GM13977 (cell line): ENCODE data around the gene ZNF391.

Experiments used
- DNase-seq: peaks from one replicate; pipeline ENCODE4 v3.0.0; 2012; ENCODE audit warnings: low spot score
- in situ Hi-C: fragments of 300-500 bp; cut with MboI; formaldehyde crosslinking; loops from one replicate; pipeline ENCODE4 v1.12.0; 2022; ENCODE audit warnings: low sequenced_read_pairs, low pct_unique_long_range_greater_than_20kb, mixed read lengths, inconsistent platforms; ENCODE audit not compliant: unreplicated experiment
- TF ChIP-seq, protein P1 (sequence below): IDR thresholded peaks from 2 replicates; pipeline ENCODE4 v1.5.1; 2012; ENCODE audit warnings: mild to moderate bottlenecking, control low read depth; ENCODE audit not compliant: insufficient read depth; ENCODE audit errors: extremely low read depth, missing control alignments

Gene ZNF391

DNA sequence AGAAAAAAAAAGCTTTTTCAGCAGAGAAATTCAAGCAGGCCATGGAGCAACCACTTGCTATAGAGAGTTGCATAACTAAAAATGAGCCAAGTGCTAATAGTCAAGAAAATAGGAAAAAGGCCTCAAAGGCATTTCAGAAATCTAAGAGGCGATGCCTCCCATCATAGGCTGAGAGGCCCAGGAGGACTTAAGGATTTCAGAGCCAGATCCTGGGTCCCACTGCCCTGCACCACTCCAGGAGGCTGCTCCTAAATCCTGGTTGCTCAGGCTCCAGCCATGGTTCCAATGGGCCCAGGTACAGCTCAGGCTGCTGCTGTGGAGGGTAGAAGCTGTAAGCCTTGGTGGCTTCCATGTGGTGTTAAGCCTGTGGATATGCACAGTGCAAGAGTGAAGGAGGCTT lies 5.5 kb downstream of the ZNF391 start:
- in situ Hi-C loops: no loop called here
- DNase-seq: no peak
- TF ChIP-seq, protein P1, sequence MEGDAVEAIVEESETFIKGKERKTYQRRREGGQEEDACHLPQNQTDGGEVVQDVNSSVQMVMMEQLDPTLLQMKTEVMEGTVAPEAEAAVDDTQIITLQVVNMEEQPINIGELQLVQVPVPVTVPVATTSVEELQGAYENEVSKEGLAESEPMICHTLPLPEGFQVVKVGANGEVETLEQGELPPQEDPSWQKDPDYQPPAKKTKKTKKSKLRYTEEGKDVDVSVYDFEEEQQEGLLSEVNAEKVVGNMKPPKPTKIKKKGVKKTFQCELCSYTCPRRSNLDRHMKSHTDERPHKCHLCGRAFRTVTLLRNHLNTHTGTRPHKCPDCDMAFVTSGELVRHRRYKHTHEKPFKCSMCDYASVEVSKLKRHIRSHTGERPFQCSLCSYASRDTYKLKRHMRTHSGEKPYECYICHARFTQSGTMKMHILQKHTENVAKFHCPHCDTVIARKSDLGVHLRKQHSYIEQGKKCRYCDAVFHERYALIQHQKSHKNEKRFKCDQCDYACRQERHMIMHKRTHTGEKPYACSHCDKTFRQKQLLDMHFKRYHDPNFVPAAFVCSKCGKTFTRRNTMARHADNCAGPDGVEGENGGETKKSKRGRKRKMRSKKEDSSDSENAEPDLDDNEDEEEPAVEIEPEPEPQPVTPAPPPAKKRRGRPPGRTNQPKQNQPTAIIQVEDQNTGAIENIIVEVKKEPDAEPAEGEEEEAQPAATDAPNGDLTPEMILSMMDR: no peak

DNA sequence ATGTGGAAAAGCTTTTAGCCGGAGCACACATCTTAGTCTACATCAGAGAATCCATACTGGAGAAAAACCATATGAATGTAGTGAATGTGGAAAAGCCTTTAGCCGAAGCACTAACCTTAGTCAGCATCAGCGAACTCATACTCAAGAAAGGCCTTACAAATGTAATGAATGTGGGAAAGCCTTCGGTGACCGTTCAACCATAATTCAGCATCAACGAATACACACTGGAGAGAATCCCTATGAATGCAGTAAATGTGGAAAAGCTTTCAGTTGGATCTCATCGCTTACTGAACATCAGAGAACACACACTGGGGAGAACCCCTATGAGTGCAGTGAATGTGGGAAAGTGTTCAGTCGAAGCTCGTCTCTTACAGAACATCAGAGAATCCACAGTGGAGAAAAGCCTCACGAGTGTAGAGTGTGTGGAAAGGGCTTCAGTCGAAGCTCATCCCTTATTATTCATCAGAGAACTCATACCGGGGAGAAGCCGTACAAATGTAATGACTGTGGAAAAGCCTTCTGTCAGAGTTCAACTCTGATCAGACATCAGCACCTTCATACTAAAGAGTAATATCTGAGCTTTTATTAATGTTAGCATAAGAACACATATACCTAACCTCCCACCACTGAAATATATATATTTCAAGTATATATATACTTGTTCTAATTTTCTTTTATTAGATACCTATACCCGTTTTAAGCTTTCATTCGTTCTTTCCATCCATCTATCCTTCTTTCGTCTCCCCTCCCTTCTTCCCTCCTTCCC lies 12.5 kb downstream of the ZNF391 start:
- DNase-seq: no peak
- in situ Hi-C loops: no loop called here

DNA sequence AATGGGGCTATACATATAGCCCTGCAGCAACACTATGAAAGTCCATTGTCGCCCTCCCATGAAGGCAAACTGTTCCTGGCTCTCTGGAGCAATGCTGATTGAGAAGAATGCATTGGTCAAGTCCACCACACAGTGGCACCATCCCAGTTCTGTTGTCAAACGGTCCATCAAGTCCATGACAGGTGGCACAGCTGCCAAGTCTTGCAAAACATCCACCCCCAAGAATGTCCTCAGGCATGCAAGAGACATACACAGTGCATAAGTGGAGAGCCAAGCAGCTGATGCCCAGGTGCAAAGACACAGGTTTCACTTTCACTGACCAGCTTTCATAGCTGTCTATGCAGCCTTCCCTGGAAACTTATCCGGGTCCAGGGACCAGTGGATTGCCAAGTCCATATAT lies 17.5 kb downstream of the ZNF391 start:
- in situ Hi-C loops: no loop called here
- DNase-seq: no peak
- TF ChIP-seq, protein P1: no peak

More for the DNA sequence above, 12.5 kb downstream of the ZNF391 start:
- TF ChIP-seq, protein P1: no peak

DNA sequence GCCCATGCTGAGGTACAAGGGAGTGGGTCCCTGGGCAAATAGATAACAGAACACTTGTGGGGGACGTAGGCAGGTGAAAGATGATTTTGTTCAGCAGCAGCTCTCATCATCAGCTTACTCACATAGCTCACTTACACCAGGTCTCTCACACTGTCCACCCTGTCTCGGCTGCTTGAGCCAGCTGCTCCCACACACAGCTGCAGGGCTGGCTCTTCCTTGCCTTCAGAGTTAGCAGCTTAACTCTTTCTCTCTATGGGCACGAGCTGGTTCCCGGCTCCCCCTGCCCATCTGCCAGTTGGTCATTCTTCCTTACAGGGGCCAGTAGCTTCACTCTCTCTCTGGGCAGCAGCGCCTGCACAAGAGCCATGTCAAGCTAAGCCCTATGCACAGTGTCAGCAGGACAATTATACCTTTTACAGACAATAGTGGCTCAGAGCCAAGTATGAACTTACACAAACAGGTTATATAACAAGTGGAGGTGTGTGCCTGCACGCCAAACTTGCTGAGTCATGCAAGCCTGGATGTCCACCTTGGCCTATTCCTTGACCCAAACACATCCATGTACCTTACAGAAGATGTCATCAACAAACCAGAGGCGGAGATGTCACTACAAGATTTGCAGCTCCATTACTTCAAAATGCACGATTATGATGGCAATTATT lies 18.7 kb downstream of the ZNF391 start:
- in situ Hi-C loops: no loop called here
- no peak for DNase-seq
- TF ChIP-seq, protein P1: no peak

DNA sequence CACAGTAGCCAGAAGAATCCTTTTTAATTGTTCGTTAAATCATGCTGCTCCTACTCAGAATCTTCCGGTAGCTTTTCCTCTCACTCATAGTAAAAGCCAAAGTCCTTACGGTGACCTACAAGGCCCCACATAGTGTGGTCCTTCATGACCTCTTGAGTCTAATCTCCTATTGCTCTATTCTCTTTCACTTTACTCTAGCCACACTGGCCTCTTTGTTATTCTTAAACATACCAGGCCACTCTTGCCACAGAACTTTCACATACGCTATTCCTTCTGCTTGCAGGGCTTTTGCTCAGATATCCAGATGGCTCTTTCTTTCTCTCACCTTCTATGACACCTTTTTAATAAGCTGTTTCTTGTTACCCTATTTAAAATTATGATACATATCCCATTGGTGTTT lies 25.7 kb downstream of the ZNF391 start:
- TF ChIP-seq, protein P1: no peak
- in situ Hi-C loops: no loop called here

DNA sequence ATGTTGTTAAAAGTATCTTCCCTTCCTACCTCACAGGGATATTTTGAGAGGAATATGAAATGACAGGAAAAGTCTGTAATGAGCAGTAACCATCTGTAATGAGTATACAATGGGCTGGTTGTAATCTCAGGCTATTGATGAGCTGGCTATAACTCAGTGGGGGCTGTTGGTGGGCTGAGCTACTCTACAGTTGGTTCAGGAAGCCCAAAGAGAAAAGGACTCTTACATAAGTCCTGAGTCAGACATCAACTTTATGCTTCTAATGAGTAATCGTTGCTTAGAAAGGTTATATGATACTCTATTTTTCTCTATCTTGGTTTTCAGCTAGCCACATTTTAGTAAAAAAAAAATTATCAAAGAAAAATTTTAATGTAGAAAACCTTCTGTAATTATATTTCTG lies 26.4 kb downstream of the ZNF391 start:
- TF ChIP-seq, protein P1: no peak
- in situ Hi-C loops: no loop called here
- DNase-seq: no peak

More for the DNA sequence above, 25.7 kb downstream of the ZNF391 start:
- DNase-seq: no peak
